ENCODE measurements around the gene MCM3AP. TPM values are rescaled to one million over a fixed set of nuclear protein-coding genes. Genes with fewer than 3 reads are reported as not detected.
A peak's percentile ranks its signal among the peaks of the same experiment; 100 is the strongest.

Gene MCM3AP
- total and polyA plus RNA-seq, 9 of the 15 experiments (the other 6 are each of a cell fraction or from before 2014, with no cell fraction given), result 6.5 to 179 (median 69.6) TPM

DNA sequence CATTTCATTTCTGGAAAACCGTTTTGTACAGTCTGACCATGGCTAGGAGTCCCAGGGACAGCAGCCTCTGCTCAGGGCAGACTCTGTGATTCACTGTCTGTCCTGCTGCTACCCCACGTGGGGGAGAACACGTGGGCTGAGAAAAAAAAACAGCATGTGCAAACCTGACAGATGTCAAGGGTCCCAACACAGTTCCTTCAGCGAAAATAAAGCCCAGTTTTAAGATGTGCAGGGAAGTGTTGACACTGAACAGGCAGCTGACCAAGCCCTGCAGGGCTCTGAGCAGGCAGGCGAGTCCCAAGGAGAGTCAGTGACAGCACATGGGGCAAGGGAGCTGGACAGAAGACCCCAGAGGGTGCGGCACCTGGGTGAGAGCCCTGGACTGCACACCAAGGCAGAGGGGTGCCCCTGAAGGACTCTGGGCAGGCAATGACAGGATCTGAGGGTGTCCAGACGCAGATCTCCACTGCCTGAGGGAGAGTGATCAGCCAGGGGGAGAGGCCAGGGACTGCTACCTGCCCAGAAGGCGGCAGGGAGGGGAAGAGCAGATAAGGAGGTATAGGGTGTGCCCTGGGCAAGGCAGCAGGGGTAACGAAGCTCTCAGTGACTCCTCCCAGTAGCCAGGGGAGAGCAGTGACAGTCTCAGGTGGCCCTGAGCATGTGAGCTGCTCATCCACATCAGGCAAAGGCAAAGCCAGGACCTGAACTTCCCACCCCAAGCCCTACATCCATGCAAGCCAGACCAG is 96.0 kb downstream of the MCM3AP start (continued):
- TF ChIP-seq CHD1 (IDR thresholded peaks at IDR 0.05; ENCODE audit: low read length) (no peak), HCFC1 (IDR thresholded peaks at IDR 0.05; ENCODE audit: low read depth, low read length) (no peak), NR4A1 (CRISPR knock-in tag; IDR thresholded peaks at IDR 0.05) (no peak), NR4A1 (tag; IDR thresholded peaks at IDR 0.05) (no peak), ZNF347 (CRISPR knock-in tag; IDR thresholded peaks at IDR 0.05; ENCODE audit: low read depth) (no peak), GTF2E2 (tag; IDR thresholded peaks at IDR 0.05) (no peak), NUFIP1 (IDR thresholded peaks at IDR 0.05; ENCODE audit: partially characterized antibody) (no peak), BRD9 (IDR thresholded peaks at IDR 0.05; ENCODE audit: low read depth, partially characterized antibody) (no peak), HDAC1 (IDR thresholded peaks at IDR 0.05) (peak in 1 of 2 experiments; percentile 92; a peak in 2 of 4 replicates), PTBP1 (IDR thresholded peaks at IDR 0.05; ENCODE audit: low read depth, low read length) (no peak), BHLHE40 (IDR thresholded peaks at IDR 0.05; ENCODE audit: low read length) (no peak), NFE2 (IDR thresholded peaks at IDR 0.05; ENCODE audit: low read depth) (no peak), WHSC1 (IDR thresholded peaks at IDR 0.05; ENCODE audit: low read length) (no peak), RBM17 (IDR thresholded peaks at IDR 0.05; ENCODE audit: borderline replicate concordance, low read depth, low read length) (no peak), NR2F6 (CRISPR knock-in tag; IDR thresholded peaks at IDR 0.05) (no peak), MEIS2 (IDR thresholded peaks at IDR 0.05; ENCODE audit: partially characterized antibody) (no peak), SOX6 (IDR thresholded peaks at IDR 0.05) (no peak), ZNF696 (CRISPR knock-in tag; conservative IDR thresholded peaks at IDR 0.05) (no peak)
- TF ChIP-seq, protein P1, sequence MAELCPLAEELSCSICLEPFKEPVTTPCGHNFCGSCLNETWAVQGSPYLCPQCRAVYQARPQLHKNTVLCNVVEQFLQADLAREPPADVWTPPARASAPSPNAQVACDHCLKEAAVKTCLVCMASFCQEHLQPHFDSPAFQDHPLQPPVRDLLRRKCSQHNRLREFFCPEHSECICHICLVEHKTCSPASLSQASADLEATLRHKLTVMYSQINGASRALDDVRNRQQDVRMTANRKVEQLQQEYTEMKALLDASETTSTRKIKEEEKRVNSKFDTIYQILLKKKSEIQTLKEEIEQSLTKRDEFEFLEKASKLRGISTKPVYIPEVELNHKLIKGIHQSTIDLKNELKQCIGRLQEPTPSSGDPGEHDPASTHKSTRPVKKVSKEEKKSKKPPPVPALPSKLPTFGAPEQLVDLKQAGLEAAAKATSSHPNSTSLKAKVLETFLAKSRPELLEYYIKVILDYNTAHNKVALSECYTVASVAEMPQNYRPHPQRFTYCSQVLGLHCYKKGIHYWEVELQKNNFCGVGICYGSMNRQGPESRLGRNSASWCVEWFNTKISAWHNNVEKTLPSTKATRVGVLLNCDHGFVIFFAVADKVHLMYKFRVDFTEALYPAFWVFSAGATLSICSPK (IDR thresholded peaks at IDR 0.05; ENCODE audit: borderline replicate concordance), result no peak
- TF ChIP-seq, protein P2, sequence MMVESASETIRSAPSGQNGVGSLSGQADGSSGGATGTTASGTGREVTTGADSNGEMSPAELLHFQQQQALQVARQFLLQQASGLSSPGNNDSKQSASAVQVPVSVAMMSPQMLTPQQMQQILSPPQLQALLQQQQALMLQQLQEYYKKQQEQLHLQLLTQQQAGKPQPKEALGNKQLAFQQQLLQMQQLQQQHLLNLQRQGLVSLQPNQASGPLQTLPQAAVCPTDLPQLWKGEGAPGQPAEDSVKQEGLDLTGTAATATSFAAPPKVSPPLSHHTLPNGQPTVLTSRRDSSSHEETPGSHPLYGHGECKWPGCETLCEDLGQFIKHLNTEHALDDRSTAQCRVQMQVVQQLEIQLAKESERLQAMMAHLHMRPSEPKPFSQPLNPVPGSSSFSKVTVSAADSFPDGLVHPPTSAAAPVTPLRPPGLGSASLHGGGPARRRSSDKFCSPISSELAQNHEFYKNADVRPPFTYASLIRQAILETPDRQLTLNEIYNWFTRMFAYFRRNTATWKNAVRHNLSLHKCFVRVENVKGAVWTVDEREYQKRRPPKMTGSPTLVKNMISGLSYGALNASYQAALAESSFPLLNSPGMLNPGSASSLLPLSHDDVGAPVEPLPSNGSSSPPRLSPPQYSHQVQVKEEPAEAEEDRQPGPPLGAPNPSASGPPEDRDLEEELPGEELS (CRISPR knock-in tag; IDR thresholded peaks at IDR 0.05; ENCODE audit: borderline replicate concordance), result no peak
- TF ChIP-seq, protein P3, sequence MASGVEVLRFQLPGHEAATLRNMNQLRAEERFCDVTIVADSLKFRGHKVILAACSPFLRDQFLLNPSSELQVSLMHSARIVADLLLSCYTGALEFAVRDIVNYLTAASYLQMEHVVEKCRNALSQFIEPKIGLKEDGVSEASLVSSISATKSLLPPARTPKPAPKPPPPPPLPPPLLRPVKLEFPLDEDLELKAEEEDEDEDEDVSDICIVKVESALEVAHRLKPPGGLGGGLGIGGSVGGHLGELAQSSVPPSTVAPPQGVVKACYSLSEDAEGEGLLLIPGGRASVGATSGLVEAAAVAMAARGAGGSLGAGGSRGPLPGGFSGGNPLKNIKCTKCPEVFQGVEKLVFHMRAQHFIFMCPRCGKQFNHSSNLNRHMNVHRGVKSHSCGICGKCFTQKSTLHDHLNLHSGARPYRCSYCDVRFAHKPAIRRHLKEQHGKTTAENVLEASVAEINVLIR (CRISPR knock-in tag; IDR thresholded peaks at IDR 0.05), result no peak
- TF ChIP-seq, protein P4, sequence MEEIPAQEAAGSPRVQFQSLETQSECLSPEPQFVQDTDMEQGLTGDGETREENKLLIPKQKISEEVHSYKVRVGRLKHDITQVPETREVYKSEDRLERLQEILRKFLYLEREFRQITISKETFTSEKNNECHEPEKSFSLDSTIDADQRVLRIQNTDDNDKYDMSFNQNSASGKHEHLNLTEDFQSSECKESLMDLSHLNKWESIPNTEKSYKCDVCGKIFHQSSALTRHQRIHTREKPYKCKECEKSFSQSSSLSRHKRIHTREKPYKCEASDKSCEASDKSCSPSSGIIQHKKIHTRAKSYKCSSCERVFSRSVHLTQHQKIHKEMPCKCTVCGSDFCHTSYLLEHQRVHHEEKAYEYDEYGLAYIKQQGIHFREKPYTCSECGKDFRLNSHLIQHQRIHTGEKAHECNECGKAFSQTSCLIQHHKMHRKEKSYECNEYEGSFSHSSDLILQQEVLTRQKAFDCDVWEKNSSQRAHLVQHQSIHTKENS (CRISPR knock-in tag; IDR thresholded peaks at IDR 0.05), result no peak

Data from K562 (cell line).